8988T (cell line): ENCODE data around the gene SWAP70.

Experiments
- DNase-seq: peaks from one replicate; pipeline ENCODE4 v3.0.0; 2011

Gene SWAP70

DNA sequence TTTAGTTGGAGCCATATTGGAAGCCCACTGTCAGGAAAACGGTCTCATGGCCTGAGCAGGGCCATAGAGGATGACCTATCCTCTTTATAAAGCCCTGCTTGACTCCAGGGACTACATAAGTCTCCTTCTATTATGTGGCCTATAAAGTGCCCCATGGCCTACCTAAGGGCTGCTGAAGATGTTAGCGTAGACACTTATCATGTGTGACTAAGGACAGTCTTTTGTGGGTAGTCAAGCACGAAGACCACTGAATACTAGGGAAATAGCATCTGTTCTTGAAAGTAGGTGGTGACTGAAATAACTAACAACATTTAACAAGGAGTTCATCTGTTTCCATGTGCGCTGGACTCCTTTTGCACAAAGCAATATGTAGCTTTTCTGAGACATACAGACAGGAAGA lies 117.1 kb downstream of the SWAP70 start:
- DNase-seq = no peak

DNA sequence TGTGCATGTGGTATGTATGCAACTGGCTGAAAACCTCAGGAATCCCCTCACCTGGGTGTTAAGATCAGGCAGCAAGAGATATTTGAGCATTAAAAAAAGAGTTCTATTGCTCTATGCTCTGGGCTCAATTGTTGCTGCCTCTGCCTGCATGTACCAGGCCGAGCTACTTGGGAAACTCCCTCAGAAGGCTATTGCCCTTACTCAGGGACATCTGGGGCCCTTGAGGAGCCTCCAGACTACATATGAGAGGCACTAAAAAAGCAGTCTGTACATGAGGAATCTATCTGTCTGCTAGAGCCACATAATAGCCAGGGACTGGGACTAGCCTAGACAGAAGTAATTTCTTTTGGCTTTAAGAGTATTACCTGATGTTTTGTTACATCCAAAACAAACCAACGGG lies 120.1 kb downstream of the SWAP70 start:
- DNase-seq = no peak

- no peak for DNase-seq
Measured at GRCh38 chr11:9784602-9785315, 120.9 kb downstream of the SWAP70 start.

- DNase-seq = no peak
Measured at GRCh38 chr11:9787260-9787659, 123.4 kb downstream of the SWAP70 start.

- DNase-seq = no peak
Measured at GRCh38 chr11:9787981-9788521, 124.2 kb downstream of the SWAP70 start.

DNA sequence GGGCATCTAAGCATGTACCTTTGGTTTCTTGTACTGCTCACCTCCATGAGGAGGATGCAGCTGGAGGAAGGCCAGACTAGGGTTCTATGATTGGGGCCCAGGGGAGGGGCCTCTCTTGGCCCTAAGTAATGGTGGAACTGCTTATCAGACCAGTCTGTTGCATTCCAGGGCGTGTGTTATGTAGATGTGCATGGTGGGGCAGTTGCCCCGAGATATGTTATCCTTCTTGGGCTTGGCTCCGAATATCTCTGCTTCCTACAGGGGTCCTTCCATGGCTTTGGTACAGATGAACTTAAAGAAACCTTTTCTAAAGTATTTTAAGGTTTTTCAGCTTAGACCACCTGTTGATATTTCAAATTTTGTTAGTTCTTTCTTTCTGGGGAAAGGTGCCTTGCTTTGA lies 126.0 kb downstream of the SWAP70 start:
- DNase-seq = no peak

DNA sequence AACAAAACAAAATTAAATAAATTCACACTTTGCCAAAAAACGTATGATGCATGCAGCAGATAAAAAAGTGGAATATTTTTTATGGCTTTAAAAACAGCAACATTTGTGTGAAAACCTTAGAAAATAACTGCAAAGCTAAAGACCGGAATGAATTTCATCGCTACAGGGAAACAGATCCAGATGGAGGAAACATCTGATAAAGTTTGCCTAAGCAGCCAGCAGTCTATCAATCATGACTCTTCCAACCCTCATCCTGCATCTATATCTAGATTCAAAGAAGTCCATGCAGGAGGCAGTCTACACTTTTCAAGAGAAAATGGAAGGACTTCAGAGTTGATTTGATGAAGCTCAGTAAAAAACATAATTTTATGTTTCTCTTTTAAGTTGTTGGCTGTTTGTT lies 126.8 kb downstream of the SWAP70 start:
- no peak for DNase-seq

DNA sequence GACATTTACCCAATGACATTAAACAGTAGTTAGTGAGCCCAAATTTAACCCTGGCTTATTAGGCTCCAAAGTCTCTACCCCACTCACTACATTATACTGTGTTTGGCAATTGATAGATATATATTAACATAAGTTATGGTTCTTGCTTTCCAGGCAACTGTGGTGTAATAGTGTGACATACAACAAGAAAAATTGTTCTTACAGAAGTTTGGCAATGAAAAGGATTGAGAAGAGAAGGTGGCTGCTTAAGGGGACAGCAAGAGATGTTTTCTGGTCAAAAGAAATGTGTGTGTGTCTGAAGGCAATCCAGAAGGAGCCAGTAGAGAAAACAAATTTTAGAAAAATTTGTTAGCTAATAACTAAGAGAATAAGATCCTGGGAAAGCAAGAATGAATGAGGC lies 132.4 kb downstream of the SWAP70 start:
- no peak for DNase-seq

GRCh38 chr11:9796854-9797253 lies 133.0 kb downstream of the SWAP70 start:
- no peak for DNase-seq

GRCh38 chr11:9797300-9797699 lies 133.4 kb downstream of the SWAP70 start:
- no peak for DNase-seq

- no peak for DNase-seq
Measured at GRCh38 chr11:9799886-9800285, 136.0 kb downstream of the SWAP70 start.

- no peak for DNase-seq
Measured at GRCh38 chr11:9802291-9802861, 138.5 kb downstream of the SWAP70 start.
